ENCODE measurements around the gene CYP8B1.

Gene CYP8B1

DNA sequence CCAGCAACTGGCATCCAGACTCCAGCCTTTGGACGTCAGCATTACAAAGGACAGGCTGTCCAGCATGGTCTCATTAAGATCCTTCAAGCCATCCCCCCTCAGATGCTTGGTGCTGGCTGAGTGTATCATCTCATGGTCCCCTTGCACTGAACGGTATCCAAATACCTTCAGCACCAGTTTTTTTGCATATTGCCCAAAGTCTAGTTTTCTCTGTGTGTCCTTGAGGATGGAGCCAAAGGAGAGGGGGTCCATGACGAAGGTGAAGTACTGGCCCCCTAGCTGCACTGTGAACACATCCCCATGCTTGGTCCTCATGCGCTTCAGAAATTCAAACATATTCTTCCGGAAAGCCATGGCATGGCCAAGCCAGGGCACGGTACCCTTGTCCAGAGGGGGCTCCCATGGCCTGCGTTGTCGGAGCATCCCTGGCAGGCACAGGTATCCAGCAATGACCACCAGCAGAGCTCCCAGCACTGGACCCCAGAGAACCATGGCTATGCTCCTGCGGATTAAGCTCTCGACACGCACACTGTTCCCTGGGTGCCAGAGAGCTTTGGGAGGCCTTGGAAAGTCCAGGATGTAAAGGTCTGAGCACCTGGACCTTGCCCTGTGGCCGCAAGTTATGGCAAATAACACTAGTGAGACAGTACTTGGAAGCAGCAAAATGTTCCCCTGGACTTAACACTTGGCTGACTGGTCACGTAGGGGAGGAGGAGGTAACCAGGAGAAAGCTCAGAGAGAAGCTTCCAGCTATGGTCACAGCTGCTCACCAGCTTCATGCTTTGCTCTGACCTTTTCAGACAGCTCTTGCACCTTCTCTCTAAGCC is at the start of gene CYP8B1:
CYP8B1 (minus strand) TSS at position 555 of the 827 bp plus-strand sequence; CDS start at position 492, 63 bp downstream.
- no peak for DNase-seq (ENCODE audit: low read depth, low spot score)

- no peak for DNase-seq (ENCODE audit: low read depth, low spot score)
Observed at GRCh38 chr3:42923606-42924005, 47.9 kb upstream of the CYP8B1 start.

DNA sequence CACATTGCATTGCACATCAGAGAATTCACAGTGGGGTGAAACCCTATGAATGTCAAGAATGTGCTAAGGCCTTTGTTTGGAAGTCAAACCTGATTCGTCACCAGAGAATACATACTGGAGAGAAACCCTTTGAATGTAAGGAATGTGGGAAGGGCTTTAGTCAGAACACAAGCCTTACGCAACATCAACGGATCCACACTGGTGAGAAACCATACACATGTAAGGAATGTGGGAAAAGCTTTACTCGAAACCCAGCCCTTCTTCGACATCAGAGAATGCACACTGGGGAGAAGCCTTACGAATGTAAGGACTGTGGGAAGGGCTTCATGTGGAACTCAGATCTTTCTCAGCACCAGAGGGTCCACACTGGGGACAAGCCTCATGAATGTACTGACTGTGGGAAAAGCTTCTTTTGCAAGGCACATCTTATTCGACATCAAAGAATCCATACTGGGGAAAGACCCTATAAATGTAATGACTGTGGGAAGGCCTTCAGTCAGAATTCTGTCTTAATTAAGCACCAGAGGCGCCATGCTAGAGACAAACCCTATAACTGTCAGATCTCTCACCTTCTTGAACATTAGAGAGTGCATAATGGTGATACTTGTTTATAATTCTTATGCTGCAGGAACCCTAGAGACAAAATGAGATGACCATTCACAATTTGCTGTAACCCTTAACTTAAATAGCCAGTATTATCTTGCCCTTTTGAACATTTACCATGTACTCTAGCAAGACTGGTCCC is 39.3 kb upstream of the CYP8B1 start:
- peak; percentile 18 for DNase-seq (ENCODE audit: low read depth, low spot score)

DNA sequence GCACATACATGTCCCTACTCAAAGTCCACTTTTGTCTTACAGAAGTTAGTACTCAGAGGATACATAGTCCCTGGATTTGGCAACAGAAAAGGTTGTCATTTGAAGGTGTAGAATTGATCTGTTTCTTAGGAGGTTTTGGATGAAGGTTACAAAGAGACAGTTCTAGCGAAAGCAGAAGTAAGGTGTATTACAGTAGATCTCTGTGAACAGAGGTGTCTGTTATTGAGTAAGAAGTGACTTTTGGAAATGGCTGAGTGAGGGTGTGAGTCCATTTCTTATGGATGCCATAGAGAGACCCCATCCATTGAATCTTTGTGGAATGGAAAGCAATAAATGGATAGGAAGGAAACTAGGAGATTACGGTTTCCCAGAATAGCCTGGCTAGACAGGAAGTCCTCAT is 35.9 kb upstream of the CYP8B1 start:
- DNase-seq (ENCODE audit: low read depth, low spot score) = no peak

- no peak for DNase-seq (ENCODE audit: low read depth, low spot score)
Observed at GRCh38 chr3:42908675-42909074, 33.0 kb upstream of the CYP8B1 start.

DNA sequence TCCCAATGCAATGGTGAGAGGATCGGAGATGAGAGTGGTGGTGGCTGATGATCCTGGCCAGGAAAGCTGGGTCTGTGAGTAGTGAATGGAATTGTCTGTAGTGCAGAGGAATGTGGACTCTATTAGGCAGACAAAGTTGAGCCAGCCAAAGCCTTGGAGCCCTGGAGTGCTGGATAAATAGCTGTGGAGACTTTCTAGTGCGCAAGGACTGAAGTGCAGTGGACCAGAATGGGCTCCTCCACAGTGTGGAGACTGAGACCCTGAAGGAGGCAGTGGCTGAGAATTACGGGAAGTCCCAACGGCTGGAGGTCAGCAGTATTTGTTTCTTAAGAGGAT is 31.1 kb upstream of the CYP8B1 start:
- DNase-seq (ENCODE audit: low read depth, low spot score) = peak; percentile 5

- DNase-seq (ENCODE audit: low read depth, low spot score) = peak; percentile 18
Observed at GRCh38 chr3:42906070-42906847, 30.6 kb upstream of the CYP8B1 start, which contains the start of gene ZNF662. ZNF662 (plus strand) TSS chr3:42906142; CDS start chr3:42908115, 1,973 bp downstream.

- no peak for DNase-seq (ENCODE audit: low read depth, low spot score)
Observed at GRCh38 chr3:42905740-42906069, 30.0 kb upstream of the CYP8B1 start.

GRCh38 chr3:42904076-42904475 is 28.4 kb upstream of the CYP8B1 start:
- no peak for DNase-seq (ENCODE audit: low read depth, low spot score)

DNA sequence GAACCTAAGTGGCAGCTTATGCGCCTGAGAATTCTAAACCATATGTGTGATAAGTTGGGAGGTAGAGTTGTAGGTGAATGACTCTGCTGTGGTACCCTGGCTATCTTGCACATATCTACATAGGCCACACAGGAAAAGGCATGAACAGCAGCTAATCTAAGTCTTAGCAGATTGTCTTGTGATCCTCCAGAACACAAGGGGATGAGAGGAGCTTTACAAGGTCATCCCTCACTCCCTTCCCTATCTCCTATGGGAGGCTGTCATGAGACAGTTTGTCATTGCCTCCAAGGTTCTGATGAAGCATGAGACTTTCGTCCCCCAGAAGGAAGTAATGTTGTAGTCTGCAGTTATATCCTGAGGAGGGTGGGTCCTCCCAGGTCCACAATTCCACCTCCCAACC is 26.6 kb upstream of the CYP8B1 start:
- DNase-seq (ENCODE audit: low read depth, low spot score) = no peak

DNA sequence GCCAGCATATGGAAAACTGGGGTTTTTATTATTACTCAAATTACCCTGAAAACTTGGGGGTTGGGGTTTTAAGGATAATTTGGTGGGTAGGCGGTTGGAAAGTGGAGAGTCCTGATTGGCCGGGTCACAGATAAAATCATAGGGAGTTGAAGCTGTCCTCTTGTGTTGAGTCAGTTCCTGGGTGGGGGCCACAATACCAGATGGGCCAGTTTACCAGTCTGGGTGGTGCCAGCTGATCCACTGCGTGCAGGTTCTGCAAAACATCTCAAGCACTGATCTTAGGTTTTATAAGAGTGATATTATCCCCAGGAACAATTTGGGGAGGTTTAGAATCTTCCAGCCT is 25.4 kb upstream of the CYP8B1 start:
- DNase-seq (ENCODE audit: low read depth, low spot score) = no peak

- no peak for DNase-seq (ENCODE audit: low read depth, low spot score)
Observed at GRCh38 chr3:42900226-42901072, 24.8 kb upstream of the CYP8B1 start.

DNA sequence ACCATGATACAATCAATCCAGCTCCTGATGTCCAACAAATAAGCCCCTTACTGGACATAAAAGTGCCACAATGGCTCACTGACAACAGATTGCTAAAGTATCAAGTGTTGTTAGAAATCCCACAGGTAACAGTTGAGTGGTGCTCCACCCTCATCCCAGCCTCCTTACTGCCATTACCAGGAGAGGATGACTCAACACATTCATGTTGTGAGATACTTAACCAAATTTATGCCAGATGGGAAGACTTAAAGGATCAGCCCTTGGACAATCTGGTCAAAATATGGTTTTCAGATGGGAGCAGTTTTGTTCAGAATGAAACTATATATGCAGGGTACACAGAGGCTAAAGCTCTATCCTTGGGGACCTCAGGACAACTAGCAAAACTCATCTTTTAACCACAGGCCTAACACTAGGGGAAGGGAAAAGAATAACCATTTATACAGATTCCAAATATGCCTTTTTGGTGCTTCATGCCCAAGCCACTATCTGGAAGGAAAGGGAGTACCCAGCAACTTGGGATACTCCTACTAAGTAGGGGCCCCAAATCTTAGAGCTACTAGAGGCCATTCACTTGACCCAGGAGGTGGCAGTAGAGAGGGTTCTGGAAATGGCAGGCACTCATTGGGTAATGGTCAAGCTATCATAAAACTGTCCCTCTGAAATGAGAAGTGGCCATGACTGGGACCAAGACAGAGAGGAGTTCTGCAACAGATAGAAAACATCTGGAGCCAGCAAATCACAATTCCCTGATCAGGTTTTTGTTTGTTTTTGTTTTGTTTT is 23.4 kb upstream of the CYP8B1 start:
- DNase-seq (ENCODE audit: low read depth, low spot score) = no peak

DNA sequence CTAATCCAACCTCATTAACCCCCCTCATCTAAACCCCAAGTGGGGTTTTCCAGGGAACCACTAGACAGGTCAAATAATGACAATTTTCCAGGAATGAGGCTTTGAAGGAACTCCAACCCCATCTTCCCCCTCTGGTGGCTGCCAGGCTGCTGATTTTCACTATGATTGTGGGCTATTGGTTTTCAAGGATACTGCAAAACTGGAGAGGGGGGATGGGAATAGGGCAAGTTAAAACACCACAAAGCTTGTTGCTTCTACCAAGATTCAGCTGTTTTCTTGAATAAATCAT is 19.8 kb upstream of the CYP8B1 start:
- DNase-seq (ENCODE audit: low read depth, low spot score) = no peak

GRCh38 chr3:42894698-42895579 is 19.3 kb upstream of the CYP8B1 start:
- DNase-seq (ENCODE audit: low read depth, low spot score) = no peak

DNA sequence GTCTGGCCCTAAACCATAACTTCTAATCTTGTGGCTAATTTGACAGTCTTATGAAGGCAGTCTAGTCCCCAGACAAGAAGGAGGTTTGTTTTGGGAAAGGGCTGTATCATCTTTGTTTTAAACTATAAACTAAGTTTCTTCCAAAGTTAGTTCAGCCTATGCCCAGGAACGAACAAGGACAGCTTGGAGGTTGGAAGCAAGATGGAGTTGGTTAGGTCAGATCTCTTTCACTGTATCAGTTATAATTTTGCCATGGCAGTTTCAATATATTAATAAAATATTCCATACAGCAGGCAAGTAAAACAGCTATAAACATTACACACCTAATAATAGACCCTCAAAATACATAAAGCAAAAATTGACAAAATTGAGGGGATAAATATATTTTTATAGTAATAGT is 17.1 kb upstream of the CYP8B1 start:
- no peak for DNase-seq (ENCODE audit: low read depth, low spot score)

GRCh38 chr3:42892169-42892568 is 16.5 kb upstream of the CYP8B1 start:
- no peak for DNase-seq (ENCODE audit: low read depth, low spot score)

- peak; percentile 36 for DNase-seq (ENCODE audit: low read depth, low spot score)
Observed at GRCh38 chr3:42891042-42891441, 15.4 kb upstream of the CYP8B1 start.

DNA sequence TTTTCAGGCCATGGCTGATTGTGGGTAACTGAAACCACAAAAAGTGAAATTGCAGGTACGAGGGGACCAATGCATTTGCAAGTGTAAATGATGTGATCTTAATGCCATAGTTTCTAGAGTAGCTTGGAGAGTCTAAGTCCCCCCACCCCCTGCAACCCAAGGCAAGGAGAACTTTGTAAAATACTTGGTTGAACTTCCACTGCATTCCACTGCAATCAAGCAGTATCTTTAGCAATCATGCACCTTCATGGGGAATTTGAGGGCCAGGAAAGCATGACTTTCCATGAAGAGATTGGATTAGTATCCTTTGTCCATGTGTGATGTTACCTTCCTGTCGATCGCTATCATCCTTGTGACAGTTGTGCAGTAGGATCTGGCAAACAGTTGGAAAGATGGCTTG is 11.4 kb upstream of the CYP8B1 start:
- DNase-seq (ENCODE audit: low read depth, low spot score) = no peak

DNA sequence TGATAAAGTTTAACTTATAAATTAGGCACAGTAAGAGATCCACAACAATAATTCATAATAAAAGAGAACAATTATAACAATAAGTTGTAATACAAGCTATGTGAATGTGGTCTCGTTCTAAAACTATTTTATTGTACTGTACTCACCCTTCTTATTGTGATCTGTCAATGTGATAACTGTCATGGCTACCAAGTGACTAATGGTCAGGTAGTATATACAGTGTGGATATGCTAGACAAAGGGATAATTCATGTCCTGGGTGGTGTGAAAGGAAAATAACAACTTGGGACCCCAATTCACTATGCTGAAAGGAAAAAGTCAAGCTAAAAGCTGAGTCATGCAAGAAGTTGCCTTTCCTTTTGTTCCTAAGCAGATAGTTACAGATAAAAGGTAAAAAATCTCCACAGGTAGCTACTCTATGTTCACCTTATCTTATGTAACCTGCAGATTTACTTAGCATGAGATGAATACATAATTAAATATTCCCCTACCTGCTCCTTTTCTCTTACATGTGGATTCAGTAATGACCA is 10.7 kb upstream of the CYP8B1 start:
- DNase-seq (ENCODE audit: low read depth, low spot score) = no peak

All from ELF-1 (cell line).